Endothelial cell of umbilical vein (primary cell): ENCODE measurements around the gene FRRS1. TPM values are rescaled to one million over a fixed set of nuclear protein-coding genes. Genes with fewer than 3 reads are reported as not detected.

Experiments
- BruUV-seq: library from RNA; stranded (reverse); fragments of 400-500 nt; replicated peaks from 2 replicates; lab custom pipeline; 2021; lab: Mats Ljungman, UMichigan
- CTCF ChIA-PET: fragments of 300-600, 350-600 bp; sonication (Branson Sonifier 250); formaldehyde crosslinking; loops from one replicate; lab custom pipeline; 2021; ENCODE audit warnings: antibody characterized with exemption, inconsistent platforms; lab: Charles Lee
- POLR2A ChIA-PET: fragments of 300-600, 350-600 bp; sonication (Branson Sonifier 250); formaldehyde crosslinking; loops from one replicate; lab custom pipeline; 2021; ENCODE audit warnings: antibody characterized with exemption, inconsistent platforms; lab: Charles Lee
- DNase-seq: peaks from one replicate; pipeline ENCODE4 v3.0.0-alpha.2; 2011; ENCODE audit warnings: low read depth, low spot score
- FAIRE-seq: peaks from 2 replicates; lab custom pipeline; 2011; peaks lifted over from hg19 to GRCh38; lab: Jason Lieb, UNC
- H2AFZ ChIP-seq: 2 replicates; pipeline ENCODE4 v1.6.0; 2012; ENCODE audit warnings: low read depth, low read length, control low read depth, inconsistent platforms
- H3K27ac ChIP-seq: 2 replicates; pipeline ENCODE4 v1.5.1; 2011; ENCODE audit warnings: low read depth, mild to moderate bottlenecking, control low read depth, low read length, moderate library complexity; ENCODE audit not compliant: insufficient read depth
- H3K27me3 ChIP-seq, 2 experiments: 2 replicates each; pipeline versions ENCODE4 v1.6.0 to v1.6.1; 2011; ENCODE audit warnings: low read length in 2 of 2, mixed read lengths in 1 of 2; ENCODE audit not compliant: control insufficient read depth in 2 of 2, insufficient read depth in 2 of 2
- H3K36me3 ChIP-seq, 2 experiments: 2 replicates in 1 of 2; 3 replicates in 1 of 2; pipeline ENCODE4 v1.5.1; 2011; ENCODE audit warnings: low read length in 2 of 2, mild to moderate bottlenecking in 1 of 2, moderate library complexity in 1 of 2; ENCODE audit not compliant: control insufficient read depth in 2 of 2, insufficient read depth in 2 of 2; ENCODE audit errors: extremely low read depth in 1 of 2
- H3K4me1 ChIP-seq: 3 replicates; pipeline ENCODE4 v1.5.1; 2011; ENCODE audit warnings: mild to moderate bottlenecking, low read length; ENCODE audit not compliant: control insufficient read depth, insufficient read depth; ENCODE audit errors: extremely low read depth
- H3K4me2 ChIP-seq: 2 replicates; pipeline ENCODE4 v1.6.1; 2011; ENCODE audit warnings: low read length, control low read depth, mixed read lengths; ENCODE audit not compliant: insufficient read depth
- H3K4me3 ChIP-seq, 3 experiments: fragments of 200-600 bp in 1 of 3; sonication (generic), shearing (Covaris generic) in 1 of 3; replicated peaks in 1 of 3; 2 replicates each; pipeline ENCODE4 v1.5.1; 2011 to 2016; ENCODE audit warnings: control low read depth in 3 of 3, low read length in 3 of 3, mild to moderate bottlenecking in 2 of 3, inconsistent platforms in 1 of 3, low read depth in 1 of 3, moderate library complexity in 1 of 3; ENCODE audit not compliant: insufficient read depth in 1 of 3
- H3K79me2 ChIP-seq: 2 replicates; pipeline ENCODE4 v1.6.0; 2012; ENCODE audit warnings: low read length, inconsistent platforms; ENCODE audit not compliant: control insufficient read depth, insufficient read depth
- H3K9ac ChIP-seq: replicated peaks from 2 replicates; pipeline ENCODE3; 2011; ENCODE audit warnings: low read length, control low read depth; ENCODE audit not compliant: insufficient read depth; ENCODE audit errors: extremely low read depth
- H3K9me1 ChIP-seq: replicated peaks from 3 replicates; pipeline ENCODE4 v1.6.0; 2011; ENCODE audit warnings: mild to moderate bottlenecking, low read length; ENCODE audit not compliant: control insufficient read depth, insufficient read depth; ENCODE audit errors: extremely low read depth
- H3K9me3 ChIP-seq: replicated peaks from 2 replicates; pipeline ENCODE4 v1.5.1; 2012; ENCODE audit warnings: low read length, inconsistent platforms; ENCODE audit not compliant: control insufficient read depth, insufficient read depth
- H4K20me1 ChIP-seq: replicated peaks from 2 replicates; pipeline ENCODE3; 2011; ENCODE audit warnings: mild to moderate bottlenecking, low read length; ENCODE audit not compliant: control insufficient read depth, insufficient read depth; ENCODE audit errors: extremely low read depth
- FOS ChIP-seq: IDR thresholded peaks from 2 replicates; pipeline ENCODE4 v1.6.1; 2011; ENCODE audit warnings: mild to moderate bottlenecking, low read length, moderate library complexity, borderline replicate concordance; ENCODE audit not compliant: insufficient read depth
- JUN ChIP-seq: IDR thresholded peaks from 2 replicates; pipeline ENCODE4 v1.6.1; 2011; ENCODE audit warnings: borderline replicate concordance, low read depth; ENCODE audit not compliant: insufficient read length, insufficient read depth
- dilution Hi-C: fragments of 300-500 bp; cut with MboI; formaldehyde crosslinking; loops from one replicate; pipeline ENCODE4 v1.15.0; 2019; ENCODE audit warnings: low sequenced_read_pairs; ENCODE audit not compliant: extremely low pct_ligation_motif_present
- intact Hi-C: fragments of 100-400 bp; cut with micrococcal nuclease; formaldehyde crosslinking; loops from one replicate; pipeline ENCODE4 v1.10.0; 2022
- polyA plus RNA-seq, 4 experiments: library from polyadenylated mRNA; depleted of rRNA in 3 of 4; stranded (reverse) in 3 of 4; unstranded in 1 of 4; fragments of >200 nt; gene quantifications; 2 replicates each; pipeline versions ENCODE4 v1.2.1 to v1.2.3, GENCODE V29; 2011 to 2012; ENCODE audit warnings: missing spikeins in 1 of 4
- total RNA-seq: library from RNA; stranded (reverse); gene quantifications from 2 replicates; pipeline ENCODE4 v1.2.3, GENCODE V29; 2021
- TF ChIP-seq, protein P1 (sequence below): IDR thresholded peaks from 2 replicates; pipeline ENCODE4 v1.6.1; 2011; ENCODE audit not compliant: insufficient read depth, insufficient read length

The FRRS1 gene
- total and polyA plus RNA-seq, 2 donors (not counting 3 experiments of a cell fraction or from before 2014, with no cell fraction given), result 1.1 to 3.1 TPM

DNA sequence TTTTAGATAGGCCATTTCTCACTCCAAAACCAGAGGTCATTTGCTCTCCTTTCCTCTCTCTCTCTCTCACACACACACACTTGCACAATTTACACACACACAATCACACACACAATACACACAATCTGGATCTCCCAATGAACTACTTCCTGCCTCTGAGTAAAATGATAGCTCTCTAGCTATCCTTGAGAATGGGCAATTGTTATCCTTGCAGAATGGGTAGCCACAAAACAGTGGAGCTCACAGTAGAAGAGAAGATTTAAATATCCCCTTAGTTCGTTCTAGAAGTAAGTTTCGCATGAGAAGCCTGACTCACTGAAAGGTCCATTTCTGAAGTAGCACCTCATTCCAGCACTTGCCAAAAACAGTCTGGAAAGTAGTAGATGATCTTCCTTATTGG lies 102.9 kb downstream of the FRRS1 start:
- H3K4me3 ChIP-seq, result no peak overlapping the region
- H3K9me3 ChIP-seq, result no peaks in the 10 kb centered on the region
- H3K27me3 ChIP-seq, result no peaks in the 10 kb centered on the region
- TF ChIP-seq, protein P1, sequence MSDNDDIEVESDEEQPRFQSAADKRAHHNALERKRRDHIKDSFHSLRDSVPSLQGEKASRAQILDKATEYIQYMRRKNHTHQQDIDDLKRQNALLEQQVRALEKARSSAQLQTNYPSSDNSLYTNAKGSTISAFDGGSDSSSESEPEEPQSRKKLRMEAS, result no peak
- no peak overlapping the region for H3K27ac ChIP-seq
- peaks cover 47% of the 10 kb centered on the region for H3K4me1 ChIP-seq
- dilution Hi-C loops (no loop called here), intact Hi-C loops (no loop called here)
- FAIRE-seq (no peak), DNase-seq (no peak)
- no peaks in the 10 kb centered on the region for H4K20me1 ChIP-seq
- POLR2A ChIA-PET, result no interaction called here
- H3K4me2 ChIP-seq, result no peak overlapping the region
- no peaks in the 10 kb centered on the region for H3K9me1 ChIP-seq
- H2AFZ ChIP-seq, result no peak overlapping the region
- BruUV-seq, result no TSS peak
- H3K36me3 ChIP-seq, result peaks cover 26 to 34% of the 10 kb centered on the region in 2 experiments
- peaks cover 68% of the 10 kb centered on the region for H3K79me2 ChIP-seq
- no peak overlapping the region for H3K9ac ChIP-seq
- CTCF ChIA-PET, result interaction anchor here (1.1 to 2.9 kb wide), 7 partner anchors 9 to 183 kb away, joined by 3 to 11 read pairs (median 4); no protein-coding TSS in a partner anchor

DNA sequence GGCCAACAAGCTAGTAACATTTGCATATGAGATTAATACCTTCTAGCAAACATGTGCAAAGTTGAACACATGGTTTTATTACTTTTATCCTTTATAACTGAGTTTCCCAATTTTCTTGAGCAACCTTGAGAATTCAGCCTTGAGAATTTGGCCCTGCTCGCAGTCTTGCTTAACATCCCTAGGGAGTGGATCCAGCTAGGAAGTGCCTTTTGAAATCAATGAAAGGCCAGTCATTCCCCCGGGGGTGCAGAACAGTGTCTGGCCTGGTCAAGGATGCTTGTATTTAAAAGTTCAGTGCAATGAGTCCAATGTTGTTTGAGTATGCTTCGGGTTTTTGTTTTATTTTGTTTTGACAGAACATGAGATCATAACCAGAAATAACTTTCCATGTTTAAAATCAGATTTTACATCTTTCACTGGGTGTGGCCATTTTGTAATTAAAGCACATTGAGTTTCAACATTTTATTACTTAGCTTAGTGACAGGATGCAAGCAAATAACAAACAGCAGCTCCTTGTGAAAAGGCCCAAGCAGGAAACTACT lies 103.8 kb downstream of the FRRS1 start:
- Histone ChIP-seq H3K9ac (no peak overlapping the region), H3K4me3 (no peak overlapping the region), H3K27me3 (no peaks in the 10 kb centered on the region), H3K4me2 (no peak overlapping the region), H3K27ac (peak overlapping the region; percentile 12), H3K36me3 (peaks cover 19 to 26% of the 10 kb centered on the region in 2 experiments), H4K20me1 (no peaks in the 10 kb centered on the region), H3K79me2 (peaks cover 75% of the 10 kb centered on the region), H3K4me1 (peaks cover 53% of the 10 kb centered on the region), H2AFZ (no peak overlapping the region), H3K9me3 (no peaks in the 10 kb centered on the region), H3K9me1 (no peaks in the 10 kb centered on the region)
- ChIA-PET POLR2A (no interaction called here), CTCF (interaction anchor here (1.1 to 2.7 kb wide), 5 partner anchors 8 to 182 kb away, joined by 3 to 7 read pairs (median 4); no protein-coding TSS in a partner anchor)
- intact Hi-C loops (no loop called here), dilution Hi-C loops (no loop called here)
- FAIRE-seq, result no peak
- no TSS peak for BruUV-seq
- TF ChIP-seq FOS, result no peak
- TF ChIP-seq JUN, result no peak
- TF ChIP-seq, protein P1, result no peak
- peak; percentile 37 for DNase-seq
